ENCODE results near the gene DEPDC4. TPM values are rescaled to one million over a fixed set of nuclear protein-coding genes. Genes with fewer than 3 reads are reported as not detected.
A peak's percentile ranks its signal among the peaks of the same experiment; 100 is the strongest.
"Not testable (repeated sequence)": the region's sequence is repeated elsewhere in the genome, so short reads cannot be mapped to it uniquely, and the experiment has no call there.

DEPDC4 gene
- 1 to 10 TPM in 6 of 8 experiments, under 1 TPM in 1, not detected in 1; 0.64 to 4.6 (median 3.2) TPM for total RNA-seq

DNA sequence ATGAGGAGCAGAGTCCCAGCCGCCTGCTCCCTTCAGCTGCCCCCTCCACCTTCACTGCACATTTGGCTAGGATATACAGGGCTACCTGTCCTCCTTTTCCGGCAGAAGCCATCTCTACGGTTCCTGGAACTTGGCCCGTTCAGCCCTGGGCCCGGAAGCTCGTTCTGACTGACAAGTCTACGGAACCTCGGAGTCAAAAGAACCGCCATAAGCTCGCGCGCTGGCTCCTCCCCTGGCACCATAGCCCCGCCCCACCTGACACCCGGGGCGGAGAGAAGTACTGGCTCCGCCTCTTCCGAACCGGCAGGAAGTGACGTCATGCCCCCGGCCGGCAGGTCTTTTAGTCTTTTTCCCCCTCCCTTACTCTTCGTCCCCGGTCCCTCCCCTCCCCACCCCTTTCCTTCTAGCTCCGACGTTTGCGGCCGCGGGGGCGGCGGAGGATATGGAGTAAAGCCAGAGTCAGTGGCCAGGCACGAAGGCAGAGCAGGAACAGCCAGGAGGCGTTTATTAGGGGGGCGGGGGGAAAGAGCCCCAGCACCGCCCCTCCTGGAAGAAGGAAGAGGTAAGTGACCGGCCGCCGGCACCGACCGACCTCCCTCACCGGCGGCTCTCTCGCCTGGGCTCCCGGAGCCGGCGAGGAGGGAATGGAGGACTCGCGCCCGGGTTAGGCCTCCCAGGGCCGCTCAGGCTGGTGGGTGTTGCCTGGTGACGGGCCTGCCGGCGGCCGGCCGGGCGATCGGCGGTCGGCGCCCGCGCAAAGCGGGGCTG is at the start of gene DEPDC4, which contains the start of gene SCYL2:
Gene DEPDC4, minus strand, starts transcription at position 245 of the 768 bp plus-strand sequence. Its CDS starts 3 bp downstream, at position 242.
Gene SCYL2, plus strand, starts transcription at position 343 of the 768 bp plus-strand sequence. CDS start 15,794 bp downstream, outside the sequence.
- Histone ChIP-seq H3K4me3 (peak within 1 kb of the TSS; percentile 53 to 88 (median 72)), H3K27ac (peak within 1 kb of the TSS; percentile 76 to 88), H3K4me1 (replicated peaks in 1 of 2) (peaks cover 0 to 22% of the 10 kb centered on the region in 2 donors)
- peak; percentile 72 to 92 (median 87) for ATAC-seq (replicated peaks in 6 of 8)
- in situ Hi-C loops (cut with MboI; ENCODE audit: low pct_unique_long_range_greater_than_20kb in 2 of 9, low sequenced_read_pairs in 9 of 9, unreplicated experiment in 9 of 9): no loop called here
- 0 to 1% (median 0%) methylated on average over 1 to 18 of the region's 62 CpGs; no CpG with 5 or more reads in 4 of the 10 experiments for WGBS, 10 experiments

DNA sequence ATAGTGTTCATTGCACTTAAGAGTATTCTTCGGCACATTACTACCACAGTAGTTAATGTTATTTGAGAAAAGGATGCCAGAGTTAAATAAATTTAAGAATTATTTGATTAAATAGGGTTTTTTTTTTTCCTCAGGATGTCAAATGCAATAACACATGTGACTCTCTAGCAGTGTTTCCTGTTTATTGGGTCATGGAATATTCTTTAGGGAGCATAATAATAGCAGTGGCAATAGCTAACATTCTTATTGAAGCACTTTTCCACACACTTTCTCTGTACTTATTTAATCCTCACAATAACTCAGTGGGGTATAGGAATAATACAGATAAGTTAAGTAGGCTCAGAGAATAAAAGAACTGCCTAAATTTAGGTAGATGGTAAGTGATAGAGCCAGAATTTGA is 44.4 kb upstream of the DEPDC4 start:
- in situ Hi-C loops (cut with MboI; ENCODE audit: low pct_unique_long_range_greater_than_20kb in 2 of 9, low sequenced_read_pairs in 9 of 9, unreplicated experiment in 9 of 9): no loop called here
- Histone ChIP-seq H3K27ac (no peak overlapping the region), H3K4me1 (replicated peaks in 1 of 2) (no peaks in the 10 kb centered on the region), H3K4me3 (no peak overlapping the region)
- 83 to 100% (median 100%) methylated on average over 1 of the region's 1 CpG; no CpG with 5 or more reads in 3 of the 10 experiments for WGBS, 10 experiments
- ATAC-seq (replicated peaks in 6 of 8): no peak

DNA sequence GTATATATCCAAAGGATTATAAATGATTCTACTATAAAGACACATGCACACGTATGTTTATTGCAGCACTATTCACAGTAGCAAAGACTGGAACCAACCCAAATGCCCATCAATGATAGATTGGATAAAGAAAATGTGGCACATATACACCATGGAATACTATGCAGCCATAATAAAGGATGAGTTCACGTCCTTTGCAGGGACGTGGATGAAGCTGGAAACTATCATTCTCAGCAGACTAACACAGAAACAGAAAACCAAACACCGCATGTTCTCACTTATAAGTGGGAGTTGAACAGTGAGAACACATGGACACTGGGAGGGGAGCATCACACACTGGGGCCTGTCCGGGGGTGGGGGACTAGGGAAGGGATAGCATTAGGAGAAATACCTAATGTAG is 41.3 kb upstream of the DEPDC4 start:
- H3K4me3 ChIP-seq; H3K27ac ChIP-seq; H3K4me1 ChIP-seq (replicated peaks in 1 of 2); in situ Hi-C loops (cut with MboI; ENCODE audit: low pct_unique_long_range_greater_than_20kb in 2 of 9, low sequenced_read_pairs in 9 of 9, unreplicated experiment in 9 of 9); ATAC-seq (replicated peaks in 6 of 8): not testable (repeated sequence)
- 92 to 100% (median 93%) methylated on average over 1 to 5 of the region's 5 CpGs; no CpG with 5 or more reads in 7 of the 10 experiments for WGBS, 10 experiments

DNA sequence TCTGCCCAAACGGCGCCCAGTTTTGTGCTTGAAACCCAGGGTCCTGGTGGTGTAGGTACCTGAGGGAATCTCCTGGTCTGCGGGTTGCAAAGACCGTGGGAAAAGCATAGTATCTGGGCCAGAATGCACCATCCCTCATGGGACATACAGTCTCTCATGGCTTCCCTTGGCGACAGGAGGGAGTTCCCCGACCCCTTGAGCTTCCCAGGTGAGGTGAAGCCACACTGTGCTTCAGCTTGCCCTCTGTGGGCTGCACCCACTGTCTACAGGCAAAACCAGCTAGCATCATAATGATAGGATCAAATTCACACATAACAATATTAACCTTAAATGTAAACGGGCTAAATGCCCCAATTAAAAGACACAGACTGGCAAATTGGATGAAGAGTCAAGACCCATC is 37.5 kb upstream of the DEPDC4 start:
- WGBS, 10 experiments: 80 to 100% (median 100%) methylated on average over 1 to 4 of the region's 7 CpGs; no CpG with 5 or more reads in 5 of the 10 experiments
- in situ Hi-C loops (cut with MboI; ENCODE audit: low pct_unique_long_range_greater_than_20kb in 2 of 9, low sequenced_read_pairs in 9 of 9, unreplicated experiment in 9 of 9); H3K4me3 ChIP-seq; H3K27ac ChIP-seq; ATAC-seq (replicated peaks in 6 of 8); H3K4me1 ChIP-seq (replicated peaks in 1 of 2): not testable (repeated sequence)

DNA sequence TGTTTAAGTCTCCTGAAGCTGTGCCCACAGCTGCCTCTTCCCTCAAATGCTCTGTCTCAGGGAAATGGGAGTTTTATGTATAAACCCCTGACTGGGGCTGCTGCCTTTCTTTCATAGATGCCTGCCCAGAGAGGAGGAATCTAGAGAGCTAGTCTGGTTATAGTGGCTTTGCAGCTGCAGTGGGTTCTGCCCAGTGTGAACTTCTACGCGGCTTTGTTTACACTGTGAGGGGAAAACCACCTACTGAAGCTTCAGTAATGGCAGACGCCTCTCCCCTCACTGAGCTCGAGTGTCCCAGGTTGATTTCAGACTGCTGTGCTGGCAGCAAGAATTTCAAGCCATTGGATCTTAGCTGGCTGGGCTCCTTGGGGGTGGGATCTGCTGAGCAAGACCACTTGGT is 37.0 kb upstream of the DEPDC4 start:
- 80 to 100% (median 93%) methylated on average over 2 to 3 of the region's 4 CpGs; no CpG with 5 or more reads in 3 of the 10 experiments for WGBS, 10 experiments
- H3K4me1 ChIP-seq (replicated peaks in 1 of 2): no peaks in the 10 kb centered on the region
- no peak overlapping the region for H3K4me3 ChIP-seq
- ATAC-seq (replicated peaks in 6 of 8): no peak
- in situ Hi-C loops (cut with MboI; ENCODE audit: low pct_unique_long_range_greater_than_20kb in 2 of 9, low sequenced_read_pairs in 9 of 9, unreplicated experiment in 9 of 9): no loop called here
- no peak overlapping the region for H3K27ac ChIP-seq

DNA sequence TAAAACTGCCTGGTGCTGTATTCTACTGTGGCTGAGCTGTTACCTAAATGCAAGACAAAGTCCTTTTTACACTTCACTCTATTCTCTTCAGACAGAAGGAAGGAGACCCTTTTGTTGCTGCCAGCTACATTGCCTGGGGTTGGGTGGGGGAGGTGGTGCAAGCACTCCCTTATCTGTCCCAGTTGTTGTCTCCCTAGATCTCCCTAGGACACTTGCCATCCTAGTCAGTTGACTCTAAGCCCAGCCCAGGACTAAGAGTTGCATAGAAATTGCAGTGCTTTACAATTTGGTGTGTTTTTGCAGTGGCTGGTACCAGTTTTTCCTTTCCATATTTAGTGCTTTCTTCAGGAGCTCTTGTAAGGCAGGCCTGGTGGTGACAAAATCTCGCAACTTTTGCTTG is 35.2 kb upstream of the DEPDC4 start:
- Histone ChIP-seq H3K4me1 (replicated peaks in 1 of 2) (no peaks in the 10 kb centered on the region), H3K4me3 (no peak overlapping the region), H3K27ac (no peak overlapping the region)
- 100% methylated on average over 1 of the region's 1 CpG; no CpG with 5 or more reads in 5 of the 10 experiments for WGBS, 10 experiments
- no peak for ATAC-seq (replicated peaks in 6 of 8)
- in situ Hi-C loops (cut with MboI; ENCODE audit: low pct_unique_long_range_greater_than_20kb in 2 of 9, low sequenced_read_pairs in 9 of 9, unreplicated experiment in 9 of 9): no loop called here

DNA sequence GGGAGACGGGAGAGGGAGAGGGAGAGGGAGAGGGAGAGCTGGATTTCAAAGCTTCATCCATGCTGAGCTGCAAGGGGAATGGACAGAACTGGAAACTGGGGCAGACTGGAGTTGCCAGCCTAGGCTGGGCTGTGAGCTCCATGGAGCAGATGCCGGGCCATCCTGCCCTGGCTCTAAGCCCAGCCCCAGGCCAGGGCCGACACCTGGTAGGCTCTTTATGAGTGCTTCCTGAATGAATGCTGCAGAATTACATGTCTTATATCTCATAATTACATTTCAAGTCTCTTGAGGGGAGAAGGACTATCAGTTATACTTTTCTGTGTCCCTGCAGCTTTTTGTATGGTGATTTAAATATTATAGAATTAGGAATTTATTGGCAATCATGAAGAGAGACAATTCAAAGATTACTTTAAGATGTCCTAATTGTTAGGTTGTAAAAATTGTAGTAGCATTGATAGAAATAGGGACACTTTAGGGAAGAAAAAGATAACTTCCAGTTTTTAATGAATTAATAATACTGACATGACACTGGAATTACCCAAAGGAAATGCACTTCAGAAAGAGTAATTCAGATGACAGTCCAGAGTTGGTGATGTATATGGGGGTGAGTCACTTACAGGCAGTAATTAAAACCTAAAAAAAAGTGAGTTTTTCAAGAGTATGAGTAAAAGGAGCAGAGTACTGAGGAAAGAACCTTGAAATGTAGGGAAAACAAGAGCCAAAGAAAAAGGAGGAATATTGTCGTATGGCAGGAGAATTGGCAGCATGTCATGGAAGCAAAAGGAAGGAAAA is 29.1 kb upstream of the DEPDC4 start:
- in situ Hi-C loops (cut with MboI; ENCODE audit: low pct_unique_long_range_greater_than_20kb in 2 of 9, low sequenced_read_pairs in 9 of 9, unreplicated experiment in 9 of 9): no loop called here
- peak in 2 of 8 experiments; percentile 35 to 60 for ATAC-seq (replicated peaks in 6 of 8)
- WGBS, 10 experiments: 50 to 100% (median 89%) methylated on average over 1 to 2 of the region's 4 CpGs
- H3K27ac ChIP-seq: no peak overlapping the region
- no peak overlapping the region for H3K4me3 ChIP-seq
- no peaks in the 10 kb centered on the region for H3K4me1 ChIP-seq (replicated peaks in 1 of 2)

DNA sequence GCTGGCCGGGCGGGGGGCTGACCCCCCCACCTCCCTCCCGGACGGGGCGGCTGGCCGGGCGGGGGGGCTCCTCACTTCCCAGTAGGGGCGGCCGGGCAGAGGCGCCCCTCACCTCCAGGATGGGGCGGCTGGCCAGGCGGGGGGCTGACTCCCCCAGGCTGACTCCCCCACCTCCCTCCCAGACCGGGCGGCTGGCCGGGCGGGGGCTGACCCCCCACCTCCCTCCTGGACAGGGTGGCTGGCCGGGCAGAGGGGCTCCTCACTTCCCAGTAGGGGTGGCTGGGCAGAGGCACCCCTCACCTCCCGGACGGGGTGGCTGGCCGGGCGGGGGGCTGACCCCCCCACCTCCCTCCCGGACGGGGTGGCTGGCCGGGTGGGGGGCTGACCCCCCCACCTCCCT is 27.5 kb upstream of the DEPDC4 start:
- H3K4me3 ChIP-seq; H3K4me1 ChIP-seq (replicated peaks in 1 of 2); H3K27ac ChIP-seq; ATAC-seq (replicated peaks in 6 of 8); in situ Hi-C loops (cut with MboI; ENCODE audit: low pct_unique_long_range_greater_than_20kb in 2 of 9, low sequenced_read_pairs in 9 of 9, unreplicated experiment in 9 of 9): not testable (repeated sequence)
- WGBS, 10 experiments: no CpG with 5 or more reads among the region's 24 CpGs

DNA sequence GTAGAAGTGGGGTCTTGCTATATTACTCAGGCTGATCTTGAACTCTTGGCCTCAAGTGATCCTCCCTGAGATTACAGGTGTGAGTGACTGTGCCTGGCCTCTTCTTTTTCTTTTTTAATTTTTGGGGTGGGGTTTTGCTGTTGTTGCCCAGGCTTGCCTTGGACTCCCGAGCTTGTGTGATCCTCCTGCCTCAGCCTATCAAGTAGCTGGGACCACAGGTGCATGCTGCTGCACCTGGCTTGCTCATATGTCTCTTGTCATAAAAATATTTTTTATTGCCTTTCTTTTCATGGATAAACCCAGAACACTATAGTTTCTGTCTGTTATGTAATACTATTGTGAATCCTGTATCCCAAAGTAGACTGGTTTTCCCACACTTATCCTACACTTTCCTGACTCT is 26.1 kb upstream of the DEPDC4 start:
- no peak for ATAC-seq (replicated peaks in 6 of 8)
- Histone ChIP-seq H3K27ac (no peak overlapping the region), H3K4me3 (no peak overlapping the region), H3K4me1 (replicated peaks in 1 of 2) (no peaks in the 10 kb centered on the region)
- 88 to 100% (median 100%) methylated on average over 1 of the region's 1 CpG; no CpG with 5 or more reads in 4 of the 10 experiments for WGBS, 10 experiments
- in situ Hi-C loops (cut with MboI; ENCODE audit: low pct_unique_long_range_greater_than_20kb in 2 of 9, low sequenced_read_pairs in 9 of 9, unreplicated experiment in 9 of 9): no loop called here

DNA sequence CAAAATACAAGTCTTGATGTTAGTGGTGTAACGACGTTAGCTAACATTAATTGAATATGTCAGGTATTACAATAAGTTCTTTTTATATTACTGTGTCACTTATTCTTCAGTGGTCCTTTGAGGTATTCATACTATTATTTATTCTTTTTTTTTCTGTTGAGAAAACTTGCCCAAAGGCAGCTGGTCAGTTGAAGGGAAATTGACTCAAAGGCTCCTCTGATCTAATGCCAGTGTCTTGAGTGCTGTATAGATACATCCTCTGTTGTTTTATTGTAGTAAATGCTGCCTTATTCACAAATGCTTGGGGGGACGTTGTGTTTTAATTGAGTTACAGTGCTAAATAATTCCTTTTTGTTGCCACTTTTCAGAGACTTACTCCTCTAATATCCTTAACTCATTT is 23.1 kb upstream of the DEPDC4 start:
- WGBS, 10 experiments: 67 to 100% (median 94%) methylated on average over 1 to 3 of the region's 3 CpGs; no CpG with 5 or more reads in 2 of the 10 experiments
- no peaks in the 10 kb centered on the region for H3K4me1 ChIP-seq (replicated peaks in 1 of 2)
- H3K4me3 ChIP-seq: no peak overlapping the region
- in situ Hi-C loops (cut with MboI; ENCODE audit: low pct_unique_long_range_greater_than_20kb in 2 of 9, low sequenced_read_pairs in 9 of 9, unreplicated experiment in 9 of 9): no loop called here
- no peak for ATAC-seq (replicated peaks in 6 of 8)
- no peak overlapping the region for H3K27ac ChIP-seq

DNA sequence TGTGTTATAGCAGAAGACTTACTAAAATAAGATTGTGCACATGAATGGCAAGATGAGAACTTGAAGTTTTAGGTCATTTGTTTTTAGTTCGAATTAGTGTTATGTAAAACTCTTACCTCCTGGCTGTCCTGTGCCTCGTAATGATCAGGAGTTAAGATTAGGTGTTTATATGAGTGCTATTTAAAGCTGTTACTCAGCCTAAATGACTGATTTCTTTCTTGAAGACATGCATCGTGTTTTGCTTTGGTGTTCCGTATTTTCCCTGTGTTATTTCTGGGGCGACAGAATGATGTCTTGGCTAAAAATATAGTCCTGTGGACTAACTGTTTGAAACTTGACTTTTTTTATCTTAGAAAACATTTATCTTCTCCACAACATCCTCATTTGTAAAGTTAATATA is 22.2 kb upstream of the DEPDC4 start:
- no peaks in the 10 kb centered on the region for H3K4me1 ChIP-seq (replicated peaks in 1 of 2)
- no peak for ATAC-seq (replicated peaks in 6 of 8)
- no peak overlapping the region for H3K27ac ChIP-seq
- in situ Hi-C loops (cut with MboI; ENCODE audit: low pct_unique_long_range_greater_than_20kb in 2 of 9, low sequenced_read_pairs in 9 of 9, unreplicated experiment in 9 of 9): no loop called here
- no peak overlapping the region for H3K4me3 ChIP-seq
- 82 to 100% (median 93%) methylated on average over 2 to 5 of the region's 5 CpGs; no CpG with 5 or more reads in 1 of the 10 experiments for WGBS, 10 experiments

DNA sequence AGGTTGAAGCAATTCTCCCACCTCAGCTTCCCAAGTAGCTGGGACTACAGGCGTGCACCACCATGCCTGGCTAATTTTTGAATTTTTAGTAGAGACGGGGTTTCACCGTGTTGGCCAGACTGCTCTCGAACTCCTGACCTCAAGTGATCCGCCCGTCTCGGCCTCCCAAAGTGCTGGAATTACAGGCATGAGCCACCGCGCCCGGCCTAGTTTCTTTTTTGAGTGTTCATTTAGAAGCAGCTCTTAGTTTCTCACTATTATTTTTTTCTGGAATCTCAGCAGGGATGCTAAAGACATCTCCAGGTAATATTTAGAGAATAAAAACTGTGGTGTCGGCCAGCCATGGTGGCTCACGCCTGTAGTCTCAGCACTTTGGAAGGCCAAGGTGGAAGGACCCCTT is 17.7 kb upstream of the DEPDC4 start:
- WGBS, 10 experiments: 70 to 100% (median 100%) methylated on average over 1 to 6 of the region's 12 CpGs; no CpG with 5 or more reads in 4 of the 10 experiments
- ATAC-seq (replicated peaks in 6 of 8); in situ Hi-C loops (cut with MboI; ENCODE audit: low pct_unique_long_range_greater_than_20kb in 2 of 9, low sequenced_read_pairs in 9 of 9, unreplicated experiment in 9 of 9); H3K27ac ChIP-seq; H3K4me3 ChIP-seq; H3K4me1 ChIP-seq (replicated peaks in 1 of 2): not testable (repeated sequence)

Measured in motor neuron (in vitro differentiated cells).